HS-5 (cell line): Measurements from ENCODE around the gene HORMAD2.

Experiments used
- DNase-seq: peaks from one replicate; pipeline ENCODE4 v3.0.0-alpha.2; 2012; ENCODE audit warnings: low read depth

Gene HORMAD2

GRCh38 chr22:30169002-30169401, 88.7 kb downstream of the HORMAD2 start:
- DNase-seq, result no peak

- DNase-seq, result no peak
Measured at GRCh38 chr22:30170129-30170528, 89.9 kb downstream of the HORMAD2 start.

- DNase-seq, result no peak
Measured at GRCh38 chr22:30171008-30171407, 90.7 kb downstream of the HORMAD2 start.

GRCh38 chr22:30175690-30176288, 95.5 kb downstream of the HORMAD2 start:
- DNase-seq, result no peak

- DNase-seq, result no peak
Measured at GRCh38 chr22:30176431-30176830, 96.2 kb downstream of the HORMAD2 start.

- no peak for DNase-seq
Measured at GRCh38 chr22:30178181-30179126, 98.2 kb downstream of the HORMAD2 start.

- DNase-seq, result no peak
Measured at GRCh38 chr22:30180616-30181015, 100.4 kb downstream of the HORMAD2 start.

- DNase-seq, result no peak
Measured at GRCh38 chr22:30181459-30182349, 101.4 kb downstream of the HORMAD2 start.

- DNase-seq, result no peak
Measured at GRCh38 chr22:30182350-30182745, 102.1 kb downstream of the HORMAD2 start.

- DNase-seq, result no peak
Measured at GRCh38 chr22:30182815-30183214, 102.6 kb downstream of the HORMAD2 start.

GRCh38 chr22:30183271-30183670, 103.0 kb downstream of the HORMAD2 start:
- no peak for DNase-seq

GRCh38 chr22:30183861-30184278, 103.6 kb downstream of the HORMAD2 start:
- no peak for DNase-seq

- no peak for DNase-seq
Measured at GRCh38 chr22:30185129-30185528, 104.9 kb downstream of the HORMAD2 start.

GRCh38 chr22:30185549-30185948, 105.3 kb downstream of the HORMAD2 start:
- DNase-seq, result no peak

- no peak for DNase-seq
Measured at GRCh38 chr22:30186041-30186440, 105.8 kb downstream of the HORMAD2 start.

- no peak for DNase-seq
Measured at GRCh38 chr22:30186510-30186909, 106.2 kb downstream of the HORMAD2 start.

GRCh38 chr22:30187094-30187493, 106.8 kb downstream of the HORMAD2 start:
- DNase-seq, result no peak

GRCh38 chr22:30187529-30188407, 107.5 kb downstream of the HORMAD2 start:
- DNase-seq, result no peak

GRCh38 chr22:30188911-30189310, 108.6 kb downstream of the HORMAD2 start:
- DNase-seq, result no peak

- DNase-seq, result no peak
Measured at GRCh38 chr22:30190574-30190973, 110.3 kb downstream of the HORMAD2 start.

GRCh38 chr22:30191040-30191701, 110.9 kb downstream of the HORMAD2 start:
- DNase-seq, result no peak
